ENCODE results near the gene ARHGAP40. TPM values are rescaled to one million over a fixed set of nuclear protein-coding genes. Genes with fewer than 3 reads are reported as not detected.

The ARHGAP40 gene
- total and polyA plus RNA-seq, 9 of the 15 experiments (the other 6 are each of a cell fraction or from before 2014, with no cell fraction given) = not detected

DNA sequence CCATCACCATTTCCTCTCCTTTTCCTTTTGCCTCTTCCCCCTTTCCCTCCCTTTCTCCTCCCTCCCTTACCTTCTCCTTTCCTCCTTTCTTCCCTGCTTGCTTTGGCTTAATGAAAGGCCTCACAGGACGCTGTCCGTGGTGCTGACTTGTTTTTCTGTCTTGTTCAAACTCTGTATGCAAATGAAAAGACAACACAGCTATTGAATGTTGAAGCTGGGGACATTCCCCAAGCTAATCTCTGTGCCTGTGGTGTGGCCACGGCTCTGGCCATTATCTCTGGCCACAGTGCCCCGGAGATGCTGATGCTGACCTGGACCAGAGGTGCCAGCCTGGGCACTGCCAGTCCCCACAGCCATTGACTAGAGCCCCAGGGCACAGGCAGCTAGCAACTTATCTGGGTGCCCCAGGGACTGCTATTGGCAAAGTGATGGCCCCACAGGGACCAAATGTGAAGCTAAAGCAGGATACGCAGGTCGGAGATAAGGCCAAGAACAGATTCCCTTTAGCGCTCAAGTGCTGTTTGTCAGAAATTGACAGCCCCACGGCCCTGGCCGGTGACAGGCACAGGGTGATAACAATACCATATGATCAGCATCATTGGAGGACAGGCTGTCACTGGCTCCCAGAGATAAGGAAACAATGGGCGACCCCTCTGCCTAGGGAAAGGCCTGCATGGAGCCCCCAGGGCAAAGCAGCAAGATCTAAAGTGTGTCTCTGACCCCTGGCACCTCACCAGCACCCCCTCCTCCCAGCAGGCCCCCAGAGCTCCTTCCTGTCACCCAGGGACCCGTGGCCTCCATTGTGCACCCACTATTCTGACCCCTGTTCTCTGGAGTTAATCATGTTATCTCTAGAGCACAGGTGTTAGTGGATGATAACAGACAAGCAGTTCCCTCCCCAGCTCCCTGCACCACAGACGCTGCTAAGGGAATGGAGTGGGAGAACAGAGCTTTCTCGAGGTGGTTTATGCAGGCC lies 91.1 kb downstream of the ARHGAP40 start (continued):
- TF ChIP-seq, protein P1, sequence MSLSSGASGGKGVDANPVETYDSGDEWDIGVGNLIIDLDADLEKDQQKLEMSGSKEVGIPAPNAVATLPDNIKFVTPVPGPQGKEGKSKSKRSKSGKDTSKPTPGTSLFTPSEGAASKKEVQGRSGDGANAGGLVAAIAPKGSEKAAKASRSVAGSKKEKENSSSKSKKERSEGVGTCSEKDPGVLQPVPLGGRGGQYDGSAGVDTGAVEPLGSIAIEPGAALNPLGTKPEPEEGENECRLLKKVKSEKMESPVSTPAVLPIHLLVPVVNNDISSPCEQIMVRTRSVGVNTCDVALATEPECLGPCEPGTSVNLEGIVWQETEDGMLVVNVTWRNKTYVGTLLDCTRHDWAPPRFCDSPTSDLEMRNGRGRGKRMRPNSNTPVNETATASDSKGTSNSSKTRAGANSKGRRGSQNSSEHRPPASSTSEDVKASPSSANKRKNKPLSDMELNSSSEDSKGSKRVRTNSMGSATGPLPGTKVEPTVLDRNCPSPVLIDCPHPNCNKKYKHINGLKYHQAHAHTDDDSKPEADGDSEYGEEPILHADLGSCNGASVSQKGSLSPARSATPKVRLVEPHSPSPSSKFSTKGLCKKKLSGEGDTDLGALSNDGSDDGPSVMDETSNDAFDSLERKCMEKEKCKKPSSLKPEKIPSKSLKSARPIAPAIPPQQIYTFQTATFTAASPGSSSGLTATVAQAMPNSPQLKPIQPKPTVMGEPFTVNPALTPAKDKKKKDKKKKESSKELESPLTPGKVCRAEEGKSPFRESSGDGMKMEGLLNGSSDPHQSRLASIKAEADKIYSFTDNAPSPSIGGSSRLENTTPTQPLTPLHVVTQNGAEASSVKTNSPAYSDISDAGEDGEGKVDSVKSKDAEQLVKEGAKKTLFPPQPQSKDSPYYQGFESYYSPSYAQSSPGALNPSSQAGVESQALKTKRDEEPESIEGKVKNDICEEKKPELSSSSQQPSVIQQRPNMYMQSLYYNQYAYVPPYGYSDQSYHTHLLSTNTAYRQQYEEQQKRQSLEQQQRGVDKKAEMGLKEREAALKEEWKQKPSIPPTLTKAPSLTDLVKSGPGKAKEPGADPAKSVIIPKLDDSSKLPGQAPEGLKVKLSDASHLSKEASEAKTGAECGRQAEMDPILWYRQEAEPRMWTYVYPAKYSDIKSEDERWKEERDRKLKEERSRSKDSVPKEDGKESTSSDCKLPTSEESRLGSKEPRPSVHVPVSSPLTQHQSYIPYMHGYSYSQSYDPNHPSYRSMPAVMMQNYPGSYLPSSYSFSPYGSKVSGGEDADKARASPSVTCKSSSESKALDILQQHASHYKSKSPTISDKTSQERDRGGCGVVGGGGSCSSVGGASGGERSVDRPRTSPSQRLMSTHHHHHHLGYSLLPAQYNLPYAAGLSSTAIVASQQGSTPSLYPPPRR (CRISPR knock-in tag; IDR thresholded peaks at IDR 0.05; ENCODE audit: borderline replicate concordance) = no peak

DNA sequence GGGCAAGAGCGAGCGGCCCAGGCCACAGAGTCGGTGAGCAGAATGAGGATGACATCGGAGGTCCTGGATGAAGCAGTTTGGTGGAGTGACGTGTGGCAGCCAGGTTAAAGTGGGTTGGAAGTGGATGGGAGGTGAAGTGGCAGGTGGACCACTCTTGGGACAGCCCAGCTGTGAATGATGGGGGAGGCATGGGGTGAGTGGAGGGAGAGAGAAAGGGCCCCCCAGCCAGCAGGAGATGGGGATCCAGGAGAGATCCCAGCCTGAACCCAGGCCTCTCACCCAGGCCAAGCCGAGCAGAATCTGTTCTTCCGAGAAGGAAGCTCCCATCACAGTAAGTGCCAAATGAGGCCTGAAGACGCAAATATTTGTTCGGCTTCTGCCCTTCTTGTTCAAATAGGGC lies 95.7 kb downstream of the ARHGAP40 start:
- CTCF ChIA-PET (ENCODE audit: low intra/inter-chr PET ratio) = no interaction called here
- Histone ChIP-seq H3K4me3 (no peak overlapping the region), H3K9me3 (replicated peaks; ENCODE audit: control insufficient read depth, insufficient read depth, low read depth, low read length) (no peaks in the 10 kb centered on the region), H2AFZ (ENCODE audit: low read depth, low read length) (no peak overlapping the region), H3K9ac (ENCODE audit: insufficient read depth in 1 of 2, low read depth in 2 of 2, low read length in 2 of 2) (no peak overlapping the region), H4K20me1 (replicated peaks; ENCODE audit: control insufficient read depth, insufficient read depth, low read length) (peaks cover 20% of the 10 kb centered on the region), H3K4me2 (ENCODE audit: insufficient read depth, low read length) (no peak overlapping the region), H3K9me1 (ENCODE audit: control insufficient read depth, insufficient read depth, low read length) (peaks cover 2% of the 10 kb centered on the region), H3K4me1 (replicated peaks in 1 of 2; ENCODE audit: control insufficient read depth in 2 of 2, insufficient read depth in 2 of 2, low read length in 2 of 2) (peaks cover 7 to 12% of the 10 kb centered on the region in 2 experiments; a peak in 4 of 5 replicates), H3K27me3 (ENCODE audit: control insufficient read depth in 2 of 2, insufficient read depth in 2 of 2, low read length in 2 of 2) (peaks cover 52 to 62% of the 10 kb centered on the region in 2 experiments), H3K79me2 (ENCODE audit: control insufficient read depth, insufficient read depth, low read length) (no peaks in the 10 kb centered on the region), H3K27ac (ENCODE audit: extremely low read depth, low read depth, low read length) (no peak overlapping the region), H3K36me3 (ENCODE audit: control insufficient read depth, insufficient read depth, low read length) (no peaks in the 10 kb centered on the region)
- POLR2A ChIA-PET = interaction anchor here (0.9 kb wide), 1 partner anchor 17 kb away, joined by 3 read pairs; no protein-coding TSS in a partner anchor
- FAIRE-seq = no peak
- TF ChIP-seq, protein P2, sequence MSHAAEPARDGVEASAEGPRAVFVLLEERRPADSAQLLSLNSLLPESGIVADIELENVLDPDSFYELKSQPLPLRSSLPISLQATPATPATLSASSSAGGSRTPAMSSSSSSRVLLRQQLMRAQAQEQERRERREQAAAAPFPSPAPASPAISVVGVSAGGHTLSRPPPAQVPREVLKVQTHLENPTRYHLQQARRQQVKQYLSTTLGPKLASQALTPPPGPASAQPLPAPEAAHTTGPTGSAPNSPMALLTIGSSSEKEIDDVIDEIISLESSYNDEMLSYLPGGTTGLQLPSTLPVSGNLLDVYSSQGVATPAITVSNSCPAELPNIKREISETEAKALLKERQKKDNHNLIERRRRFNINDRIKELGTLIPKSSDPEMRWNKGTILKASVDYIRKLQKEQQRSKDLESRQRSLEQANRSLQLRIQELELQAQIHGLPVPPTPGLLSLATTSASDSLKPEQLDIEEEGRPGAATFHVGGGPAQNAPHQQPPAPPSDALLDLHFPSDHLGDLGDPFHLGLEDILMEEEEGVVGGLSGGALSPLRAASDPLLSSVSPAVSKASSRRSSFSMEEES (CRISPR knock-in tag; IDR thresholded peaks at IDR 0.05) = no peak
- TF ChIP-seq, protein P3, sequence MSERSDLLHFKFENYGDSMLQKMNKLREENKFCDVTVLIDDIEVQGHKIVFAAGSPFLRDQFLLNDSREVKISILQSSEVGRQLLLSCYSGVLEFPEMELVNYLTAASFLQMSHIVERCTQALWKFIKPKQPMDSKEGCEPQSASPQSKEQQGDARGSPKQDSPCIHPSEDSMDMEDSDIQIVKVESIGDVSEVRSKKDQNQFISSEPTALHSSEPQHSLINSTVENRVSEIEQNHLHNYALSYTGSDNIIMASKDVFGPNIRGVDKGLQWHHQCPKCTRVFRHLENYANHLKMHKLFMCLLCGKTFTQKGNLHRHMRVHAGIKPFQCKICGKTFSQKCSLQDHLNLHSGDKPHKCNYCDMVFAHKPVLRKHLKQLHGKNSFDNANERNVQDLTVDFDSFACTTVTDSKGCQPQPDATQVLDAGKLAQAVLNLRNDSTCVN (CRISPR knock-in tag; IDR thresholded peaks at IDR 0.05) = no peak
- in situ Hi-C loops (cut with MboI) = no loop called here
- intact Hi-C loops (cut with micrococcal nuclease) = no loop called here
- no peak for ATAC-seq
- no peak for DNase-seq (ENCODE audit: extremely low read depth in 1 of 4, low spot score in 3 of 4)
- no TSS peak for BruUV-seq (replicated peaks)
- 5% methylated on average over 9 of the region's 9 CpGs for WGBS (ENCODE audit: insufficient coverage, low coverage, missing lambda C conversion rate)

Measured in K562 (cell line).